Upper lobe of left lung (tissue), 6 donors: ENCODE results near the gene ACYP1. TPM values are rescaled to one million over a fixed set of nuclear protein-coding genes. Genes with fewer than 3 reads are reported as not detected.

Experiments
- ATAC-seq, 2 donors: fragments of 200-7000 bp; cut with Tn5 transposase; one replicate each; pipeline ENCODE4 v1.9.1; 2022; ENCODE audit warnings: mild to moderate bottlenecking in 2 of 2, moderate library complexity in 2 of 2; ENCODE audit not compliant: low FRiP score in 2 of 2
- DNase-seq, 2 donors: peaks; one replicate each; pipeline ENCODE4 v3.0.0-alpha.2; 2019 to 2020
- H3K27ac ChIP-seq, 4 donors: fragments of 200-600 bp; sonication (generic); one replicate each; pipeline ENCODE4 v1.5.1; 2016 to 2019
- H3K27me3 ChIP-seq, 4 donors: fragments of 200-600 bp; sonication (generic); one replicate each; pipeline ENCODE4 v1.5.1; 2017 to 2019
- H3K36me3 ChIP-seq, 4 donors: fragments of 200-600 bp; sonication (generic); one replicate each; pipeline ENCODE4 v1.5.1; 2016 to 2019
- H3K4me1 ChIP-seq, 4 donors: fragments of 200-600 bp; sonication (generic); one replicate each; pipeline ENCODE4 v1.5.1; 2018 to 2019
- H3K4me3 ChIP-seq, 4 donors: fragments of 200-600 bp; sonication (generic); one replicate each; pipeline ENCODE4 v1.5.1; 2017 to 2019; ENCODE audit warnings: mild to moderate bottlenecking in 2 of 4, moderate library complexity in 1 of 4
- H3K9me3 ChIP-seq, 4 donors: fragments of 200-600 bp; sonication (generic); one replicate each; pipeline ENCODE4 v1.5.1; 2018 to 2019
- CTCF ChIP-seq, 6 experiments: fragments of 450-650 bp in 4 of 6; fragments of 200-600 bp in 2 of 6; sonication (generic) in 2 of 6; IDR thresholded peaks; one replicate each; pipeline ENCODE4 v1.5.1; 2016 to 2019; ENCODE audit warnings: antibody characterized with exemption in 6 of 6
- EP300 ChIP-seq, 4 donors: sonication (generic); formaldehyde crosslinking; IDR thresholded peaks; one replicate each; pipeline ENCODE4 v1.5.1; 2017; ENCODE audit warnings: antibody characterized with exemption in 4 of 4, control low read depth in 2 of 4
- POLR2A ChIP-seq, 4 donors: fragments of 450-650 bp; IDR thresholded peaks; one replicate each; pipeline ENCODE4 v1.5.1; 2016 to 2017; ENCODE audit warnings: antibody characterized with exemption in 4 of 4, mild to moderate bottlenecking in 2 of 4
- POLR2AphosphoS5 ChIP-seq, 2 donors: sonication (generic); formaldehyde crosslinking; IDR thresholded peaks; one replicate each; pipeline ENCODE4 v1.5.1; 2017; ENCODE audit warnings: antibody characterized with exemption in 2 of 2
- WGBS, 2 donors: methylation state at CpG; one replicate each; pipeline ENCODE4 v1.1.5; 2017 to 2018; 5-methylcytosine and 5-hydroxymethylcytosine counted together
- total RNA-seq, 6 donors: library from RNA; depleted of rRNA in 4 of 6; stranded (reverse); fragments of >200 nt in 4 of 6; gene quantifications; one replicate each; pipeline versions ENCODE4 v1.1.0 to v1.2.1, GENCODE V29; 2016 to 2021
- donor health status: DM: no; HTN: no; CAD: no; lungs with moderate emphysema.
- donor health status: DM: no; HTN: yes; CAD: no; lungs with severe emphysema.

ACYP1 gene
- total RNA-seq, 6 donors from 2014 or later, result 7.9 to 46.1 (median 13.7) TPM

- H3K36me3 ChIP-seq, result peaks cover 25 to 98% (median 71%) of the 10 kb centered on the region in 4 donors
- H3K27me3 ChIP-seq, result no peaks in the 10 kb centered on the region
- H3K9me3 ChIP-seq, result no peaks in the 10 kb centered on the region
- no peak overlapping the region for H3K4me3 ChIP-seq
- no peaks in the 10 kb centered on the region for H3K4me1 ChIP-seq
- TF ChIP-seq POLR2AphosphoS5 (IDR thresholded peaks at IDR 0.05) (no peak), CTCF (IDR thresholded peaks at IDR 0.05) (no peak), EP300 (IDR thresholded peaks at IDR 0.05) (no peak), POLR2A (IDR thresholded peaks at IDR 0.05) (no peak)
- no peak overlapping the region for H3K27ac ChIP-seq
- WGBS, 2 donors, result 77 to 93% methylated on average over 1 of the region's 1 CpG
- no peak for DNase-seq
- no peak for ATAC-seq
These were observed 34.9 kb upstream of the ACYP1 start for GRCh38 chr14:75098682-75099081.

- no peak overlapping the region for H3K27ac ChIP-seq
- no peak overlapping the region for H3K4me3 ChIP-seq
- TF ChIP-seq CTCF (IDR thresholded peaks at IDR 0.05) (no peak), EP300 (IDR thresholded peaks at IDR 0.05) (no peak), POLR2A (IDR thresholded peaks at IDR 0.05) (no peak), POLR2AphosphoS5 (IDR thresholded peaks at IDR 0.05) (no peak)
- H3K9me3 ChIP-seq, result no peaks in the 10 kb centered on the region
- no peak for DNase-seq
- no peak for ATAC-seq
- peaks cover 27 to 98% (median 74%) of the 10 kb centered on the region in 4 donors for H3K36me3 ChIP-seq
- no peaks in the 10 kb centered on the region for H3K27me3 ChIP-seq
- H3K4me1 ChIP-seq, result no peaks in the 10 kb centered on the region
These were observed 34.4 kb upstream of the ACYP1 start for GRCh38 chr14:75098212-75098611.

- ATAC-seq (no peak), DNase-seq (no peak)
- H3K4me3 ChIP-seq, result no peak overlapping the region
- no peaks in the 10 kb centered on the region for H3K27me3 ChIP-seq
- 95 to 96% methylated on average over 6 of the region's 6 CpGs for WGBS, 2 donors
- H3K9me3 ChIP-seq, result no peaks in the 10 kb centered on the region
- H3K4me1 ChIP-seq, result no peaks in the 10 kb centered on the region
- H3K27ac ChIP-seq, result no peak overlapping the region
- H3K36me3 ChIP-seq, result peaks cover 27 to 98% (median 73%) of the 10 kb centered on the region in 4 donors
- no peak for TF ChIP-seq POLR2AphosphoS5 (IDR thresholded peaks at IDR 0.05)
- TF ChIP-seq POLR2A (IDR thresholded peaks at IDR 0.05), result no peak
- no peak for TF ChIP-seq CTCF (IDR thresholded peaks at IDR 0.05)
- no peak for TF ChIP-seq EP300 (IDR thresholded peaks at IDR 0.05)
These were observed 33.1 kb upstream of the ACYP1 start for GRCh38 chr14:75096959-75097358.

GRCh38 chr14:75095690-75096089 lies 31.9 kb upstream of the ACYP1 start:
- H3K36me3 ChIP-seq, result peaks cover 36 to 99% (median 72%) of the 10 kb centered on the region in 4 donors
- WGBS, 2 donors, result 93 to 97% methylated on average over 4 of the region's 4 CpGs
- ATAC-seq, result no peak

More at GRCh38 chr14:75095690-75096089, 31.9 kb upstream of the ACYP1 start:
- no peak for TF ChIP-seq CTCF (IDR thresholded peaks at IDR 0.05)
- TF ChIP-seq EP300 (IDR thresholded peaks at IDR 0.05), result no peak
- TF ChIP-seq POLR2AphosphoS5 (IDR thresholded peaks at IDR 0.05), result no peak
- no peak for TF ChIP-seq POLR2A (IDR thresholded peaks at IDR 0.05)
- Histone ChIP-seq H3K4me1 (no peaks in the 10 kb centered on the region), H3K9me3 (no peaks in the 10 kb centered on the region), H3K4me3 (no peak overlapping the region), H3K27me3 (no peaks in the 10 kb centered on the region), H3K27ac (no peak overlapping the region)
- DNase-seq, result no peak
